SK-N-MC (cell line): ENCODE data around the gene ARAF.

Experiments
- EZH2 ChIP-seq: fragments of 200-600 bp; sonication (generic); IDR thresholded peaks from one replicate; pipeline ENCODE4 v1.6.1; 2017; ENCODE audit warnings: antibody characterized with exemption
- FOXP2 ChIP-seq: optimal IDR thresholded peaks from 2 replicates; pipeline ENCODE3; 2011; ENCODE audit warnings: mild to moderate bottlenecking, moderate library complexity; ENCODE audit not compliant: insufficient read depth; ENCODE audit errors: extremely low read length, control extremely low read depth
- POLR2AphosphoS5 ChIP-seq: IDR thresholded peaks from 2 replicates; pipeline ENCODE4 v1.6.1; 2012; ENCODE audit warnings: mild to moderate bottlenecking, low read depth, low read length, borderline replicate concordance

DNA sequence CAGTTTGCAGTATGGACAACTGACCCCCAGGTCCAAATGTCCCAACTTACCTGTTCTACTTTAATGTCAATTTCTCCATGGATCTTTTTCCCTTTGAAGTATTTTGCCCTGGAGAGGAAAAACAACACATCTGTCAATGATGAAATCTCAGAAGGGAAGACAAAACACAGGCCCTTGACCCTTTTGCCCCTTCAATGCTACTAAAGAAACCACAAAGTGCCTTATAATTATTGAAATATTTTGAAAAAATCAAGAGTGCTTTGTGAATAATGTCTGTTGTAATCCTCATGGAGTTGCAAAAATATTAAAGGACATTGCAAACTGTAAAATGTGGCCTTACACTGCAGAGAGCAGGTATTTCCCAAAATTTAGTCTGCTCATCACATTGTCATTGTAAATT is 46.1 kb downstream of the ARAF start:
- TF ChIP-seq EZH2 = no peak
- TF ChIP-seq POLR2AphosphoS5 = no peak
- no peak for TF ChIP-seq FOXP2
